ENCODE data around the gene IL16. TPM values are rescaled to one million over a fixed set of nuclear protein-coding genes. Genes with fewer than 3 reads are reported as not detected.

Gene IL16
- total and polyA plus RNA-seq, 9 of the 15 experiments (the other 6 are each of a cell fraction or from before 2014, with no cell fraction given): 1.4 to 18.8 (median 10.6) TPM

DNA sequence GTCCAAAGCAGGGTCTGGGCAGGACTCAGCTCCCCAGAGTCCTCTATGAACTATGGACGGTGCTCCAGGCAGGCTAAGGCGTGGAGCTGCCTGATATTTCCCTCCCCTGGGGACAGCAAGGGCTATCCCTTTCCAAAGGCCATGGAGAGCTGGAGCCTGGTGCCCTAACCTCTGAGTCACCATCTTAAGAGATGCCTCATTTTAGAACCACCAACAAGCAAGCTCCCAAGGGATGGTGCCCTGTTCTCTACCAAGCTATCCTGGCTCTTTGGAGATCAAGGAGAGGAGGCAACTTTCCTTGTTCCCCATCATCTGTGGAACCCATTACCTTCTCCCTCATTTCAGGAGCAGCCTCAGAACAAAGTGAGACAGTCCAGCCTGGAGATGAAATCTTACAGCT lies 111.6 kb downstream of the IL16 start:
- Histone ChIP-seq H2AFZ (ENCODE audit: low read depth, low read length) (no peak overlapping the region), H3K9me1 (ENCODE audit: control insufficient read depth, insufficient read depth, low read length) (no peaks in the 10 kb centered on the region), H3K9me3 (replicated peaks; ENCODE audit: control insufficient read depth, insufficient read depth, low read depth, low read length) (no peaks in the 10 kb centered on the region), H3K4me1 (replicated peaks in 1 of 2; ENCODE audit: control insufficient read depth in 2 of 2, insufficient read depth in 2 of 2, low read length in 2 of 2) (no peaks in the 10 kb centered on the region), H3K27me3 (ENCODE audit: control insufficient read depth in 2 of 2, insufficient read depth in 2 of 2, low read length in 2 of 2) (no peaks in the 10 kb centered on the region), H4K20me1 (replicated peaks; ENCODE audit: control insufficient read depth, insufficient read depth, low read length) (no peaks in the 10 kb centered on the region; the same call in 1 of the 2 replicates), H3K79me2 (ENCODE audit: control insufficient read depth, insufficient read depth, low read length) (no peaks in the 10 kb centered on the region), H3K36me3 (ENCODE audit: control insufficient read depth, insufficient read depth, low read length) (peaks cover 20% of the 10 kb centered on the region; the same call in 1 of the 3 replicates), H3K9ac (ENCODE audit: insufficient read depth in 1 of 2, low read depth in 2 of 2, low read length in 2 of 2) (no peak overlapping the region), H3K4me2 (ENCODE audit: insufficient read depth, low read length) (no peak overlapping the region), H3K27ac (ENCODE audit: extremely low read depth, low read depth, low read length) (no peak overlapping the region), H3K4me3 (no peak overlapping the region)
- WGBS (ENCODE audit: insufficient coverage, low coverage, missing lambda C conversion rate): 36% methylated on average over 2 of the region's 2 CpGs
- no TSS peak for BruUV-seq (replicated peaks)
- no peak for DNase-seq (ENCODE audit: extremely low read depth in 1 of 4, low spot score in 3 of 4)
- POLR2A ChIA-PET: interaction anchor here (0.5 to 1.3 kb wide), 4 partner anchors 9 to 26 kb away, joined by 3 to 5 read pairs (median 4); no protein-coding TSS in a partner anchor
- TF ChIP-seq ZNF324 (CRISPR knock-in tag; IDR thresholded peaks at IDR 0.05) (no peak), ZKSCAN8 (CRISPR knock-in tag; IDR thresholded peaks at IDR 0.05) (no peak), ADNP (tag; IDR thresholded peaks at IDR 0.05) (no peak), HMGN3 (IDR thresholded peaks at IDR 0.05; ENCODE audit: borderline replicate concordance, extremely low read depth, insufficient read length, low read depth, low read length) (no peak), HDAC1 (IDR thresholded peaks at IDR 0.05) (no peak), HDAC3 (IDR thresholded peaks at IDR 0.05; ENCODE audit: borderline replicate concordance, partially characterized antibody) (no peak), NRF1 (conservative IDR thresholded peaks at IDR 0.05 in 1 of 2, IDR thresholded peaks at IDR 0.05 in 1 of 2) (no peak), SUPT5H (IDR thresholded peaks at IDR 0.05) (no peak), ZSCAN29 (IDR thresholded peaks at IDR 0.05) (no peak), GATAD2A (IDR thresholded peaks at IDR 0.05) (no peak), MED1 (CRISPR knock-in tag; IDR thresholded peaks at IDR 0.05; ENCODE audit: borderline replicate concordance) (no peak), SIRT6 (IDR thresholded peaks at IDR 0.05; ENCODE audit: low read depth, low read length) (no peak), ESRRB (CRISPR knock-in tag; IDR thresholded peaks at IDR 0.05; ENCODE audit: borderline replicate concordance) (no peak), ZNF766 (CRISPR knock-in tag; conservative IDR thresholded peaks at IDR 0.05) (no peak), OTX1 (CRISPR knock-in tag; IDR thresholded peaks at IDR 0.05) (no peak)
- TF ChIP-seq, protein P1, sequence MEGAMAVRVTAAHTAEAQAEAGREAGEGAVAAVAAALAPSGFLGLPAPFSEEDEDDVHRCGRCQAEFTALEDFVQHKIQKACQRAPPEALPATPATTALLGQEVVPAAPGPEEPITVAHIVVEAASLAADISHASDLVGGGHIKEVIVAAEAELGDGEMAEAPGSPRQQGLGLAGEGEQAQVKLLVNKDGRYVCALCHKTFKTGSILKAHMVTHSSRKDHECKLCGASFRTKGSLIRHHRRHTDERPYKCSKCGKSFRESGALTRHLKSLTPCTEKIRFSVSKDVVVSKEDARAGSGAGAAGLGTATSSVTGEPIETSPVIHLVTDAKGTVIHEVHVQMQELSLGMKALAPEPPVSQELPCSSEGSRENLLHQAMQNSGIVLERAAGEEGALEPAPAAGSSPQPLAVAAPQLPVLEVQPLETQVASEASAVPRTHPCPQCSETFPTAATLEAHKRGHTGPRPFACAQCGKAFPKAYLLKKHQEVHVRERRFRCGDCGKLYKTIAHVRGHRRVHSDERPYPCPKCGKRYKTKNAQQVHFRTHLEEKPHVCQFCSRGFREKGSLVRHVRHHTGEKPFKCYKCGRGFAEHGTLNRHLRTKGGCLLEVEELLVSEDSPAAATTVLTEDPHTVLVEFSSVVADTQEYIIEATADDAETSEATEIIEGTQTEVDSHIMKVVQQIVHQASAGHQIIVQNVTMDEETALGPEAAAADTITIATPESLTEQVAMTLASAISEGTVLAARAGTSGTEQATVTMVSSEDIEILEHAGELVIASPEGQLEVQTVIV (CRISPR knock-in tag; IDR thresholded peaks at IDR 0.05; ENCODE audit: borderline replicate concordance): no peak
- TF ChIP-seq, protein P2, sequence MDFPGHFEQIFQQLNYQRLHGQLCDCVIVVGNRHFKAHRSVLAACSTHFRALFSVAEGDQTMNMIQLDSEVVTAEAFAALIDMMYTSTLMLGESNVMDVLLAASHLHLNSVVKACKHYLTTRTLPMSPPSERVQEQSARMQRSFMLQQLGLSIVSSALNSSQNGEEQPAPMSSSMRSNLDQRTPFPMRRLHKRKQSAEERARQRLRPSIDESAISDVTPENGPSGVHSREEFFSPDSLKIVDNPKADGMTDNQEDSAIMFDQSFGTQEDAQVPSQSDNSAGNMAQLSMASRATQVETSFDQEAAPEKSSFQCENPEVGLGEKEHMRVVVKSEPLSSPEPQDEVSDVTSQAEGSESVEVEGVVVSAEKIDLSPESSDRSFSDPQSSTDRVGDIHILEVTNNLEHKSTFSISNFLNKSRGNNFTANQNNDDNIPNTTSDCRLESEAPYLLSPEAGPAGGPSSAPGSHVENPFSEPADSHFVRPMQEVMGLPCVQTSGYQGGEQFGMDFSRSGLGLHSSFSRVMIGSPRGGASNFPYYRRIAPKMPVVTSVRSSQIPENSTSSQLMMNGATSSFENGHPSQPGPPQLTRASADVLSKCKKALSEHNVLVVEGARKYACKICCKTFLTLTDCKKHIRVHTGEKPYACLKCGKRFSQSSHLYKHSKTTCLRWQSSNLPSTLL (IDR thresholded peaks at IDR 0.05): no peak
- in situ Hi-C loops (cut with MboI) (no loop called here), intact Hi-C loops (cut with micrococcal nuclease) (no loop called here)
- CTCF ChIA-PET (ENCODE audit: low intra/inter-chr PET ratio): no interaction called here
- no peak for ATAC-seq
- FAIRE-seq: no peak
